ENCODE data around the gene ARHGAP45. TPM values are rescaled to one million over a fixed set of nuclear protein-coding genes. Genes with fewer than 3 reads are reported as not detected.
"Not testable (repeated sequence)": the region's sequence is repeated elsewhere in the genome, so short reads cannot be mapped to it uniquely, and the experiment has no call there.

ARHGAP45 gene
- total and polyA plus RNA-seq, 12 donors, result 1.6 to 75.4 (median 30.9) TPM

DNA sequence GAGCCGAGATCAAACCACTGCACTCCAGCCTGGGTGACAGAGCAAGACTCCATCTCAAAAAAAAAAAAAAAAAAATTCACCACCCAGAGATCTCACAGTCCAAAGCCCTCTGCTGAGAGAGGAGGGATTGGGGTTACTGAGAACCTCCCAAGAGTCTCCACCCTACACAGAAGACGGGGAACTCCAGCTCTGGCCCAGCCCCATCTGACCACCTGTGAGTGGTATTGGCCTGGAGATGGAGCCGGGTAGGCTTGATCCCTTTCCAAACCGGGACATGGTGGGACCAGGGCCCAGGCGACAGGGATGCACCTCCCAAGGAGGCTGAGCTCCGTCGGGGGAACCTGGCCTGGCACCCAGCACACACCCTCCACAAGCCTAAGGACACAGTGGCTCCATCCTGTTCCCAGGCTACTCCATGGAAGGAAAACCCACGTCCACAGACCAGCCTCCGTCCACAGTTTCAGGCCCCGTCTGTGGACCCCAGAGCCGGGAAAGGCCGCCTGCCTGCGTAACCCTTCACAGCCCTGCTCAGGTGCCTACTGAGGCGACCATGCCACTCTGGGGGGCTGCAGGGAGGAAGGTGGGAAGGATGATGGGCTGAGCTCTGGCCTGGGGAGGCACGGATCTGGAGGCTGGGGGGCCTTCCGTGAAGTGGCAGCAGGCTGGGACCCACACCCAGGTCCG is 47.9 kb upstream of the ARHGAP45 start:
- Histone ChIP-seq H3K36me3 (replicated peaks in 1 of 2) (peaks cover 0 to 2% of the 10 kb centered on the region in 2 donors), H3K9me3 (replicated peaks in 1 of 3) (no peaks in the 10 kb centered on the region), H3K27ac (peak overlapping the region in 1 of 5 donors; percentile 90), H3K27me3 (no peaks in the 10 kb centered on the region), H3K4me3 (peak overlapping the region in 1 of 4 donors; percentile 99), H3K4me1 (replicated peaks in 1 of 2) (peaks cover 27 to 51% of the 10 kb centered on the region in 2 donors)
- intact Hi-C loops (cut with DNase I), result no loop called here
- WGBS, 4 donors, result 43 to 48% (median 44%) methylated on average over 6 to 17 of the region's 17 CpGs
- no peak for TF ChIP-seq POLR2A (IDR thresholded peaks at IDR 0.05)
- TF ChIP-seq, protein P1, sequence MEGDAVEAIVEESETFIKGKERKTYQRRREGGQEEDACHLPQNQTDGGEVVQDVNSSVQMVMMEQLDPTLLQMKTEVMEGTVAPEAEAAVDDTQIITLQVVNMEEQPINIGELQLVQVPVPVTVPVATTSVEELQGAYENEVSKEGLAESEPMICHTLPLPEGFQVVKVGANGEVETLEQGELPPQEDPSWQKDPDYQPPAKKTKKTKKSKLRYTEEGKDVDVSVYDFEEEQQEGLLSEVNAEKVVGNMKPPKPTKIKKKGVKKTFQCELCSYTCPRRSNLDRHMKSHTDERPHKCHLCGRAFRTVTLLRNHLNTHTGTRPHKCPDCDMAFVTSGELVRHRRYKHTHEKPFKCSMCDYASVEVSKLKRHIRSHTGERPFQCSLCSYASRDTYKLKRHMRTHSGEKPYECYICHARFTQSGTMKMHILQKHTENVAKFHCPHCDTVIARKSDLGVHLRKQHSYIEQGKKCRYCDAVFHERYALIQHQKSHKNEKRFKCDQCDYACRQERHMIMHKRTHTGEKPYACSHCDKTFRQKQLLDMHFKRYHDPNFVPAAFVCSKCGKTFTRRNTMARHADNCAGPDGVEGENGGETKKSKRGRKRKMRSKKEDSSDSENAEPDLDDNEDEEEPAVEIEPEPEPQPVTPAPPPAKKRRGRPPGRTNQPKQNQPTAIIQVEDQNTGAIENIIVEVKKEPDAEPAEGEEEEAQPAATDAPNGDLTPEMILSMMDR (IDR thresholded peaks at IDR 0.05), result no peak
- no peak for DNase-seq

DNA sequence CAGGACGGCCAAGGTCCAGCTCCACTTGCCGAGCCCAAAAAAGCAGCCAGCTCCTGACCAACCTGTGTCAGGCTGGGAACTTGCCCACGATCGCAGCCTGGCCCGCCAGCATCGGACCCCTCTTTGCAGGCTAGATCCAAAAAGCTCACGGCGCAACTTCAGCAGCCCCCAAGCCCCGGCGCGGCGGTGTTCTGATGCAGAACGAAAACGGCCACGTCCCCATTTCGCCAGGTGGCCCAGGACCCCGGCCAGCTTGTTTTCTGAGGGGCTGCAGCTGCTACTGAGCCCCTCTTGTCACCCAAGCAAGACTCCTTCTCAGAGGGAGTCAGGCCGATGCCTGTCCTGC is 47.4 kb upstream of the ARHGAP45 start:
- intact Hi-C loops (cut with DNase I), result no loop called here
- H3K4me1 ChIP-seq (replicated peaks in 1 of 2), result peaks cover 27 to 51% of the 10 kb centered on the region in 2 donors
- no peaks in the 10 kb centered on the region for H3K36me3 ChIP-seq (replicated peaks in 1 of 2)
- H3K4me3 ChIP-seq, result peak overlapping the region in 3 of 4 donors; percentile 62 to 99 (median 90)
- no peaks in the 10 kb centered on the region for H3K27me3 ChIP-seq
- no peak for DNase-seq
- 47 to 60% (median 56%) methylated on average over 4 to 18 of the region's 18 CpGs; no CpG with 5 or more reads in 1 of the 4 donors for WGBS, 4 donors
- TF ChIP-seq, protein P1 (IDR thresholded peaks at IDR 0.05), result no peak
- TF ChIP-seq POLR2A (IDR thresholded peaks at IDR 0.05), result no peak
- H3K9me3 ChIP-seq (replicated peaks in 1 of 3), result no peaks in the 10 kb centered on the region
- H3K27ac ChIP-seq, result peak overlapping the region in 2 of 5 donors; percentile 90 to 99

GRCh38 chr19:1019980-1020867 is 46.7 kb upstream of the ARHGAP45 start:
- peak overlapping the region; percentile 62 to 99 (median 78) for H3K4me3 ChIP-seq
- 0 to 1% (median 1%) methylated on average over 42 to 60 of the region's 60 CpGs for WGBS, 4 donors
- TF ChIP-seq, protein P1 (IDR thresholded peaks at IDR 0.05), result no peak
- no peak for TF ChIP-seq POLR2A (IDR thresholded peaks at IDR 0.05)
- peak in 6 of 7 donors; percentile 51 to 76 (median 60) for DNase-seq
- intact Hi-C loops (cut with DNase I), result no loop called here
- H3K4me1 ChIP-seq (replicated peaks in 1 of 2), result peaks cover 27 to 51% of the 10 kb centered on the region in 2 donors
- no peaks in the 10 kb centered on the region for H3K27me3 ChIP-seq
- H3K27ac ChIP-seq, result peak overlapping the region in 4 of 5 donors; percentile 88 to 99 (median 90)
- no peaks in the 10 kb centered on the region for H3K9me3 ChIP-seq (replicated peaks in 1 of 3)
- no peaks in the 10 kb centered on the region for H3K36me3 ChIP-seq (replicated peaks in 1 of 2)

DNA sequence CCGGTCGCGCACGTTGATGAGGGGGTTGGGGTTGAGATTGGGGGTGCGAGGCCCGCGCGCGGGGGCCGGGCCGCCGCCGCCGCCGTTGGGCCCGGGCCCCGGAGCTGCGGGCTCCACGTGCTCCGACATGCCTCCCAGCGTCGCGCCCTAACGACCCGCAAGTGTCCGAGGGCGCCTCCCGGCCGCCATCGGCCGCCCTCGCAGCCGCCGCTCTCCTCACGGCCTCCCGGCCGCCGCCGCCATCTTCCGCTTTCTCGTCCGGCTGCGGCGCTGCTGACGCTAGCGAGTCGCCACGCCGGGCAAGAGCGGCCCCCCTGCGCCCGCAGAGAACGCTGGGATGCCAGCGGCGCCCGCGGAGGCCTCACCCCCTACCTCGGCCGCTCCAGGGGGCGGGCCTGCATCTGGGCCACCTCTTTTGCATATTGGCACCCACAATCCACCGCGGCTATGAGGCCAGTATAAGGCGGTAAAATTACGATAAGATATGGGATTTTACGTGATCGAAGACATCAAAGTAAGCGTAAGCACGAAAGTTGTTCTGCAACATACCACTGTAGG is 46.0 kb upstream of the ARHGAP45 start, which contains the start of gene TMEM259:
Gene TMEM259 (minus strand): TSS at position 256 of the 558 bp plus-strand sequence. CDS start 127 bp downstream, at position 129.
- H3K4me1 ChIP-seq (replicated peaks in 1 of 2), result peaks cover 27 to 48% of the 10 kb centered on the region in 2 donors
- no peaks in the 10 kb centered on the region for H3K27me3 ChIP-seq
- peak within 1 kb of the TSS; percentile 74 to 99 (median 90) for H3K27ac ChIP-seq
- TF ChIP-seq, protein P1 (IDR thresholded peaks at IDR 0.05), result no peak
- TF ChIP-seq POLR2A (IDR thresholded peaks at IDR 0.05), result peak; percentile 64 to 86
- WGBS, 4 donors, result 0% methylated on average over 14 to 68 of the region's 68 CpGs
- no peaks in the 10 kb centered on the region for H3K36me3 ChIP-seq (replicated peaks in 1 of 2)
- intact Hi-C loops (cut with DNase I), result no loop called here
- H3K9me3 ChIP-seq (replicated peaks in 1 of 3), result no peaks in the 10 kb centered on the region
- H3K4me3 ChIP-seq, result peak within 1 kb of the TSS; percentile 62 to 99 (median 78)
- peak; percentile 97 to 99 (median 98) for DNase-seq

DNA sequence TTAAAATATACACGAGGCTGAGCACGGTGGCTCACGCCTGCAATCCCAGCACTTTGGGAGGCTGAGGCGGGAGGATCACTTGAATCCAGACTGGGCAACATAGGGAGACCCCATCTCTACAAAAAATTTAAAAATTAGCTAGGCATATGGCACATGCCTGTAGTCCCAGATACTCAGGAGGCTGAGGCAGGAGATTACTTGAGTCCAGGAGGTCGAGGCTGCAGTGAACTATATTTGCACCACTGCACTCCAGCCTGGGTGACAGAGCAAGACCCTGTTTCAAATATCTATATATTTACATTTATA is 43.1 kb upstream of the ARHGAP45 start:
- intact Hi-C loops (cut with DNase I); H3K9me3 ChIP-seq (replicated peaks in 1 of 3); H3K36me3 ChIP-seq (replicated peaks in 1 of 2); H3K27ac ChIP-seq; H3K4me3 ChIP-seq; DNase-seq; H3K27me3 ChIP-seq: not testable (repeated sequence)
- H3K4me1 ChIP-seq (replicated peaks in 1 of 2), result peaks cover 10 to 26% of the 10 kb centered on the region in 2 donors
- 75 to 88% (median 83%) methylated on average over 5 of the region's 5 CpGs for WGBS, 4 donors

- H3K9me3 ChIP-seq (replicated peaks in 1 of 3); H3K27ac ChIP-seq; DNase-seq; H3K36me3 ChIP-seq (replicated peaks in 1 of 2); intact Hi-C loops (cut with DNase I); H3K27me3 ChIP-seq; H3K4me3 ChIP-seq: not testable (repeated sequence)
- WGBS, 4 donors, result 79 to 95% (median 83%) methylated on average over 6 of the region's 6 CpGs
- peaks cover 0 to 14% of the 10 kb centered on the region in 2 donors for H3K4me1 ChIP-seq (replicated peaks in 1 of 2)
Observed at GRCh38 chr19:1025080-1025479, 41.9 kb upstream of the ARHGAP45 start.
